NK-92 treated with Interleukin-12 subunit alpha and Interleukin-12 subunit beta, amount 100 ng/mL, for 24 hours (cell line): ENCODE measurements around the gene APBA1.

Experiments used
- DNase-seq: peaks from one replicate; lab custom pipeline; 2025; lab: John Stamatoyannopoulos, UW

APBA1 gene

DNA sequence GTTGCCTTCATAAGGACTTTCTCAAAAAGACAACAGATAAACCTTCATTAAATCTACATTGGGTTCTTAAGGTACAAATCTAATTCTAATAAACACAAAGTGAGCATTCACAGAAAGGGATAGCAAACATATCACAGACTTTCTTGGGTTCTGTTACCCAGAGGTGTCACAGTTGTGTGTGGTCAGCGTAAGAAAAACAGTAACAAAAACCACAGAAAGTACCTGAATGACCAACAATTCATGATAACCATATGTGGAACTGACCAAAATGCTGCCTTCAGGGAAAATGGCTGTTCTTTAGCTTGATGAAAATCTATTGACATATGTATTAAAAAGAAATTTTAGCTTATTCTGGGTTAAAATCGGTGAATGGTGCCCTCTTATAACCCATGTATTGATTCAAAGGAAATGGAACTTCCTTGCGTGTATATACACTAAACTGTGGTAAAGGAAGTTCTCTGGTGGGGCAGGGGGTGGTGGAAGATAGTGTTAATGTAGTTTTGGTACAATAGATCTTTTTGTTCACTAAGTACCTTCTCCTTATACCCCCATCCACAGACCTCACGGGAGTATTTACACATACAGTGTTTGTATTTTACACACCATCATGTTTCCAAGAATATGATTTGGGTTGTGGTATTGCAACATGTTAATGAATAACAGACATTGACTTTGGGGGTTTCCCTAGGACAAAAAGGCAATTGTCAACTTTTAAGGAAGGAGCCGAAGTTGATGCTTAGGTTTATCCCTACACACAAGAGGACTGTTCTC, 152.5 kb downstream of the APBA1 start:
- no peak for DNase-seq

GRCh38 chr9:69516353-69517322, 155.5 kb downstream of the APBA1 start:
- no peak for DNase-seq

DNA sequence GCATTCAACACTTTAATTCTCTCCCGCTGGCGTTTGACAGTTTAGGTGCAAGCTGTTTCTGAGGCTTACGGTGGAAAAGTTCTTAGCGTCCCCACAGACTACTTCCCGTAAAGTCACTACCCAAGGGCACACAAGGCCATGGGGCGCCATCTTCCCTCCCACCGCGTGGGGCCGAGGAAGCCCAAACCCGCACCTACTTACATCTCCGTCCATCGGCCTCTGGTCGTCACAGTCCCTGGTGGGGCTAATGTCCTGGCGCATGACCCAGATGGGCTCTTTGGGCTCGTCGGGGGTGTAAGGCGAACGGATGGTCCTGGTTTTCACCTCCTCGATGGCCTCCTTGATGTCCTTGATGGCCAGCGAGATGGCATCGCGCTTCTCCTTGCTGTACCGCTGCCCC, 156.4 kb downstream of the APBA1 start:
- no peak for DNase-seq

DNA sequence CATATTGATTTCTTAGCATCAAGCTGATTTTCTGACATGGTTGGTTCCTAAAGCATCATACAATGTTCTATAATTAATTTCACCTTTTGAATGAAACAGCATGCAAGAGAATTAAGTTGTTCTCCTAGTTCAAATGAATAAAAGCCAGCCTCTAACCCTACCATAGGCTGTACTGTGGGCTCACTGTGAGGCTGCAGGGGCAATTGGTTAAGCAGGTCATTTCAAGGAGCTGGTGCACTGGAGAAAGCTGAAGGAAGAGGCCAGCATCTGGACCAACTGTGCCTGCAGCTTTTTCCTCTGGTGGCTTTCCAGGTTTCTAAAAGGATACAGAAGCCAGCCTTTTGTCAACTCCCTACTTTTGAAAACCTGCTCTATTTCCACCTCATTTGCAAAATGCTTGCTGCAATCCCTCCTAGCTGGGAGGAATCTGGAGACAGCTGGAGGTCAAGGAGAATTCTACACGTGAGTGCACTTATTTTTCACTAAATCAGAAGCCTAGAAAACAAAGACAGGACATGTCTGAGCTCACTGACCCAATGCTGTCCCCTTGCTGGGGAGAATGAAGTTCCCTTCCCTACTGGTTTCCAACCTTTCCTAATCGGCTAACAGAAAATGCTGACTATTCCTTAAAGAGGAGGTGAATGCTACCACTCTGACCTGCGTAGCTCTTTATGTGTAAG, 158.9 kb downstream of the APBA1 start:
- no peak for DNase-seq

- no peak for DNase-seq
These were observed 168.1 kb downstream of the APBA1 start for GRCh38 chr9:69504058-69504457.

DNA sequence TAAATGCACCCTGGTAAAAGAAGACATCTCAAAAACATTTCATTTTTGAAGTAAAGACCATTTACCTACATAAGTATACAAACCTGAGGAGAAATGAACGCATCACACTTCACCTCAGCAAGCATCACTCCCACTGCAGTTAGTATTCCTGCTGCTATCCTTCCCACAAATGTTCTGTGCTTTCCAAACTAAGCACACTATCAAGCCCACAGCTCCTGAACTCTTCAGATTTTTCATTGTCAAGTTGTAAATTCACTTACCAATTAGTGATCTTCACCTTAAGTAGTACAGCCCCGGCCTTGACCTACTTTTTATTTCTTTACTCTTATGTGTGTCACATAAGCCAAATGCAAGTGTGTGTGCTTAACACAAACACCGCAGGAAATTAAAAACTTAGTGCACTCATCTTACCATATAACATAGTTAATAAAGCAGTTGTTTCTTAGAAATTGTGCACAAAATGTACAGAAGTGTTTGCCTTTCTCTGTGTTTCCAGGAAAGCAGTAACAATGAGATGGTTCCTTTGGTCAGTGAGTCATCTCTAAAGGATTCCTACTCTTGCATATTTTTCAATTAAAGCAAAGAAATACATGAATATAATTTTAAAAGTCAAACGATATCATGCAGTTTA, 169.4 kb downstream of the APBA1 start:
- DNase-seq = no peak

DNA sequence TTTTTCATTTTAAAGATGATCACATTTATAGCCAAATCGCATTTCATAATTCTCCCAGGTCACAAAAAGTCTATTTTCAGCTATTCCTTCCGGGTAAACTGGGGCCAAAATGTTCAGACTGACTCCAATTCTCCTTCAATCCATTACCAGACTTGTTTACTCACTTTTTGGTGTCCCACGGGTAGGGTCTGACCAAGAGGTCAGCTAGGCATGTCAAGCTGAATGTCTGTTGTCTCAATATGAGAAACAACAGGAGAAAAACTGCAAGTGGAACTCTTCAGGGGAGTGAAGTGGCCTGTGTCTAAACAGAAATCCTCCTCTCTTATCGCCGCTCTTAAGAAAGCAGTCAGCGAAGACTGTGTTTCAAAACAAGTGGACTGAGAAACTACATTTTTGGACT, 171.3 kb downstream of the APBA1 start:
- no peak for DNase-seq

DNA sequence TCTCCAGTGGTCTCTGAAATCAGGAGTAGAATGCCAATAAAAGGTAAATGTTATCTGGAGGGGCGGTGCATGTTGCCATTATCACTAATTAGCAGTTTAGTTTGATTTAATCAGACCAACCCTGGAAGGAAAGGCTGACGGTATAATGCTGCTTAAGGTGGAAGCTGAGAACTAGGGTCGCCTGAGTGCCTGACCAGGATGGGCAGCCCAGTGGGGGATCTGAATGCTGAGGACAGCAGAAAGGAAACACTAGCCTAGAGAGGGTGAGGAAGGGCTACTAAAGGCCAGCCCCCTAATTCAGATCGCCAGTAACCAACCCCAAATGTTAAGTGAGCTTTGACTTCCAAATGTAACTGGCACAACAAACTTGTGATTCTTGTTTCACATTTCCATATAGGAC, 172.2 kb downstream of the APBA1 start:
- DNase-seq = no peak

GRCh38 chr9:69499407-69499806, 172.8 kb downstream of the APBA1 start:
- DNase-seq = no peak

DNA sequence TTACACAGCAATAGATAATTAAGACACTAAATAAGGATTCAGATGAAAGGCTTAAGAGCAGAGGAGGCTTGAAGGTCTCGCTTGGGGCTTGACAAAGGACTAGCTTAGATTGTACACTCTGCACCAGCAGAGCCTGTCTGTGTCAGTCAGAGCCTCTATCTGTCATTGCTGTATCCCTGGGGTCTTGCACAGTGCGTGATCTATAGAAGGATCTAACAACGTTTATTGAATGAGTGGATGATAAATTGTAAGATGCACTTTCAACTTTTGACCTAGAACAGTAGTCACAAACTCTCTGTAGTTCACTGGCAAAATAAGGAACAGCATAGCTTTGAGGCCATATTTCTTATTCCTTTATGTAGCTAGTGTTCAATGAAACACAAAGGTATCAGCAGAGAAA, 173.7 kb downstream of the APBA1 start:
- DNase-seq = no peak

GRCh38 chr9:69497816-69498215, 174.4 kb downstream of the APBA1 start:
- DNase-seq = no peak

DNA sequence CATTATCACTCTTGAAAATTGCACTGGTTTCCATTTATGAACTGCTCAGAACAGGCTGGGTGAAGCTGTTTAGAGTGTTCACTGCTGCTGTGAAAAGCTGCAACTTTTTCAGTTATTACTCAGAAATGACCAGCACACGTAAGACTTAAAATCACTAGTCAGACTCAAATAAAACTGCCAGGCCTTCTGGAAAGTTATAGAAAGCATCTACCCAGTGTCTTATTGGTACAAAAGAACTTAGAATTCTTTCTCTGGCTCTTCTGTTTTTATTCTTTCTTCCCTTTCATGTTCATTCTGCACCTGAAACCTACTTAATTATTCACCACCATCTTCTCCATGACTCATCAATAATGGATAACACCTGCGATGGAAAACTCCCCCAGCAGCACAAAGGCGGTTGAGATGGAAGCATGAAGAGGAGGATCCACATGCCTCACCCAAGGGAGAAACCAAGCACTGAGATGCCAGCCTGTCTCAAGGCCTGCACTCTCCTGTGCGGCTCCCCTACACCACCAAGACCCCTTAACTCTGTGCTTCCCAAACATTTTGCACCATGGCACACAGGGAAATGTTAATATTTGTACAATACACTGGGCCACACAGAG, 175.2 kb downstream of the APBA1 start:
- DNase-seq = no peak

DNA sequence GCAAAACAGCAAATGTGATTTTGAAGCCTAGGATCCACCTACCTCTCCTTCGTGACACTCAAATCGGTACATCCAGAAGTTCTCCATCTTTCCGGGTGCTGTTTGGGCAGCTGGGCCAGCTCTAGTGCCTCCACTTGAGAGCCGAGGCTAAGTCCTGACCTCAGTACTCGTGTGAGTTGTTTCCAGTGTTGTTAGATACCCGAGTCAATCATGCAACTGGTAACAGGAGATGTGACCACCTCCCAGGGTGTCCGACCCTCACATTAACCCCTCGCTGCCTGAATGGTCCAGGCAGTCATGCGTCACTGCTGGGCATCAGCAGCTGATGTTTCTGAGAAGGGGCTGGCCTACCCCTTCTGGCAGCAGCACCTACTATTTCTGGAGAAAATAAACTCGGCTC, 176.9 kb downstream of the APBA1 start:
- no peak for DNase-seq

DNA sequence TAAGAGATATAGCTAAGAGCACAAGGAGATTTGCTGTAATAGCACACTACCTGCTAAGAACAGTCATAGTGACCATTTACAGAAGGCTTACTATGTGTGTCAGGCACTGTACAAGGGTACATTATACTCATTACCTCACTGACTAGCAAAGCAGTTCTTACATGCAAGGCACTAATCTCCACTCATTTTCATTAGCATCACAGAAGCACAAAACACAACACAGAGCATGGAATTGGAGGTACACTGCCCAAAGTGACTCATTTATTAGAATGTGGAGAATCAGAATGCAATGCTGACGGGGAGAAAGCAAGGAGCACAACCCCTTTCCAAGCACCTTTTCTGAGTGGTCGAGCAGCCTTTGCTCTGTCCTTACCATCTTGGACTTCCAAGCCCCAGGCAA, 177.4 kb downstream of the APBA1 start:
- no peak for DNase-seq

DNA sequence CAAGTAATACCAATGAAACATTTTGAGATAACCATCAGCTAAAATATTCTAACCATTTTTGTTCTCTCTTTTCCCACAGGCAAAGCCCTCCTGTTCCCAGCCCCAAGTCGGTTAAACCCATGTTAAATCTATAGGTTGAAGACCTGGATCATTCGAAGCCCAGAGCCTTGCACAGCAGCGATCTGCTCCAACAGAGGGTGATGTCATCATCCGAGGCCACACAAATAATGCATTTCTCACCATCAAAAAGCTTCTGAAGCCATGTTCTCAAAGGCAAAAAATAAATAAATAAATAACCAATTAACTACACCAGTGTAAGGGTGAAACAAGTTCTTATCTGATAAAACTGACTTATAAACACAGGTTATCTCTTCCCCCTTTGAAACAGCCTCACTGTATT, 178.0 kb downstream of the APBA1 start:
- DNase-seq = no peak

DNA sequence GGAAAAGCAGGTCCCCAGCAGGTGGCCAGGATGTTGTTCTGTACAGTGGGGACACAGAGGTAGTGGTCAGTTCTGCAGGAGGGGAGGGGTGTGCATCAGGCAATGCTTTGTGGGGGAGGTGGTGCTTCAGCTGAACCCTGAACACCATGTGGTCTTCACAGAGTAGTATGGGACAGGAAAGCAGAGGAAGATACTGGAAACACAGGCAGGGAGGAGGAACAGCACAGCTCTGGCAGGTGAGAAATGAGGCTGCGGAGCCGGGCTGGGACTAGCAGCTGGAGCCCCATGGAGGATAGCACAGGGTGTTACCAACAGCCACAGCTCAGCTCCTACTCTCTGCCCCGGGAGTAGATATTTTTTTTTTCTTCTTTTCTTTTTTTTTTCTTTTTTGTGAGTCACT, 185.7 kb downstream of the APBA1 start:
- no peak for DNase-seq

GRCh38 chr9:69485466-69485865, 186.7 kb downstream of the APBA1 start:
- peak; percentile 38 for DNase-seq

DNA sequence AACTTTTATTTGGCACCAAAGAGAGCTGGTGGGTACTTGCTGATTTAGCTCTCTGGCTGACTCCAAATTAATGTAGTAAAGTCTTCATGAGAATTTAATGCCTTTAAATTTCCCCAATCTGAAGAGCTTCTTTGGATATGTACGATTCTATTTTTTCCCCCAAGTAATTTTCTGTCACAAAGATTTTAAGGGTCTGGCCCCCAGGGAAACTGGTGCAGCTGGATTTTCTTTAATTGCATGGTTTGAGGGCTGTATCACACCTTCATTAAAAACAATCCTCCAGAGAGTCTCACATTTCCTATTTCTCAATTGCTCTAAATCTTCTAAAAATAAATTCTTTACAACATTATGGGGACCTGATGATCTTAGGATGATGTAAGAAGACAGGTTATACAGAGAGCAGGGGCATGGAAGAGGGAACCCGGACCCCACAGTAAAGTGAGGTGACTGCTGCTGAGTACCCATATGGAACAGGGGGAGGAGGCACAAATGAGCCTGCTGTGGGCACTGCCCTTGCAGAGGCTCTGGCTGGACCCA, 188.2 kb downstream of the APBA1 start:
- DNase-seq = peak; percentile 11

GRCh38 chr9:69476797-69477196, 195.4 kb downstream of the APBA1 start:
- no peak for DNase-seq

DNA sequence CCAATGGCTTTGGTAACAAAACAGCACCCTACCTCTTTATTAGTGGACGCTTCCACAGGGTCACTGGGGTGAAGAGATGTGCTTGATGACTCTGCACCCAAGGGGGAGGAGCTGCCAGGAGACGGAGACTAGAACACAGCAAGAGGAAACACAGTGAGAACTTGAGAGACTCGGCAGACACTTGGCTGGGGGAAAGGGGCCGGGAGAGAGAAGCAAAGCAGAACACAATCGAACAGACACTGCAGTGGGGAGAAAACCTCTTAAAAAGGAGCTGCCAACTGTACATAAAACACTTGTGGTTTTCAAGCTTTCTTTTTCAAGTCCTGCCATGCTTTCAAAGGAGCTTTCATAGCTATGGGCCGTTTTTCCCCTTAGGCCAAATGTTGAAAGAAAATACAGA, 196.2 kb downstream of the APBA1 start:
- DNase-seq = peak; percentile 69

DNA sequence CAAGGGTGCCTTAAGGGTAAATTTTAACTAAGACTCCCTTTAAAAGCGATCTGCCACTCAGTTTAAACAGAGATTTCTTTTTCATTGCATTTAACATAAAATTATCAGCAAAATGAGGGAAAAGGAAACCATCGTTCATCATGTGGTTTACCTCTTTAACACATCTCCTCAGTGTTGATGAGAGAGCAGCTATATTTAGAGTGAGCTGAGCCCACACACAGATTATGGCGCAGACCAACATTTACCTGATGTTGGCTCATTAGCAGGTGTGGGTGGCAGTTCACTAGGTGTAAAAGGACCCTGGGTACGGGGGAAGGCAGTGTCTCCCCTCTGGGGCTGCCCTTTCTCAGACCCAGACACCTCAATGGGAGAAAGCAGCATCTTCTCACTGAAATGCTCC, 197.3 kb downstream of the APBA1 start:
- DNase-seq = peak; percentile 63
